IPS-NIHi11 (cell line): ENCODE results near the gene FBXO8.

Source experiments
- DNase-seq: peaks from one replicate; pipeline ENCODE4 v3.0.0; 2012; ENCODE audit warnings: mixed read lengths, low spot score

FBXO8 gene

GRCh38 chr4:174207367-174207766 is 76.1 kb downstream of the FBXO8 start:
- no peak for DNase-seq

GRCh38 chr4:174204164-174204831 is 79.2 kb downstream of the FBXO8 start:
- no peak for DNase-seq

- DNase-seq = no peak
Measured at GRCh38 chr4:174201871-174202270, 81.6 kb downstream of the FBXO8 start.

GRCh38 chr4:174199735-174200134 is 83.7 kb downstream of the FBXO8 start:
- DNase-seq = no peak

- no peak for DNase-seq
Measured at GRCh38 chr4:174198828-174199227, 84.6 kb downstream of the FBXO8 start.

- no peak for DNase-seq
Measured at GRCh38 chr4:174198396-174198795, 85.1 kb downstream of the FBXO8 start.

GRCh38 chr4:174193438-174194374 is 89.8 kb downstream of the FBXO8 start:
- no peak for DNase-seq

GRCh38 chr4:174192943-174193342 is 90.5 kb downstream of the FBXO8 start:
- no peak for DNase-seq

GRCh38 chr4:174190832-174191500 is 92.5 kb downstream of the FBXO8 start:
- no peak for DNase-seq

- DNase-seq = no peak
Measured at GRCh38 chr4:174189392-174190015, 94.0 kb downstream of the FBXO8 start.
